HepG2 (cell line): ENCODE data around the gene TBC1D10B. TPM values are rescaled to one million over a fixed set of nuclear protein-coding genes. Genes with fewer than 3 reads are reported as not detected.

ENCODE experiments used
- ARNTL ChIP-seq: sonication (generic); formaldehyde crosslinking; IDR thresholded peaks from 2 replicates; pipeline ENCODE4 v1.4.0; 2020; ENCODE audit warnings: mild to moderate bottlenecking, missing genetic modification reagents
- CBX5 ChIP-seq: sonication (generic); formaldehyde crosslinking; IDR thresholded peaks from 2 replicates; pipeline ENCODE4 v1.4.0; 2020; ENCODE audit warnings: missing genetic modification reagents, borderline replicate concordance
- GZF1 ChIP-seq: sonication (generic); formaldehyde crosslinking; IDR thresholded peaks from 2 replicates; pipeline ENCODE4 v1.5.1; 2020; ENCODE audit warnings: mild to moderate bottlenecking, missing genetic modification reagents
- HIC2 ChIP-seq: sonication (generic); formaldehyde crosslinking; IDR thresholded peaks from 2 replicates; pipeline ENCODE4 v1.9.0; 2022; ENCODE audit warnings: low read depth, missing genetic modification reagents
- HMG20B ChIP-seq: conservative IDR thresholded peaks from 2 replicates; pipeline ENCODE4 v1.6.1; 2016; ENCODE audit warnings: missing genetic modification reagents, missing compliant biosample characterization
- KDM5B ChIP-seq: sonication (generic); formaldehyde crosslinking; IDR thresholded peaks from 2 replicates; pipeline ENCODE4 v1.4.0; 2020; ENCODE audit warnings: missing genetic modification reagents, mild to moderate bottlenecking, borderline replicate concordance
- MEIS1 ChIP-seq: sonication (generic); formaldehyde crosslinking; IDR thresholded peaks from 2 replicates; pipeline ENCODE4 v1.9.0; 2021; ENCODE audit warnings: mild to moderate bottlenecking, missing genetic modification reagents, moderate library complexity, borderline replicate concordance
- NR1H2 ChIP-seq: sonication (generic); formaldehyde crosslinking; IDR thresholded peaks from 2 replicates; pipeline ENCODE4 v1.8.1; 2022; ENCODE audit warnings: low read depth, missing genetic modification reagents, borderline replicate concordance
- NR2F6 ChIP-seq, 2 experiments: IDR thresholded peaks; 2 replicates each; pipeline ENCODE4 v1.6.1; 2016; ENCODE audit warnings: antibody characterized with exemption in 1 of 2, mild to moderate bottlenecking in 1 of 2
- POGK ChIP-seq: sonication (generic); formaldehyde crosslinking; conservative IDR thresholded peaks from 2 replicates; pipeline ENCODE4 v1.8.0; 2022; ENCODE audit warnings: mild to moderate bottlenecking, moderate library complexity, missing genetic modification reagents
- ZBTB20 ChIP-seq: sonication (generic); formaldehyde crosslinking; IDR thresholded peaks from 2 replicates; pipeline ENCODE4 v1.8.1; 2023; ENCODE audit warnings: missing genetic modification reagents, low read depth, mild to moderate bottlenecking, borderline replicate concordance
- ZBTB21 ChIP-seq: sonication (generic); formaldehyde crosslinking; IDR thresholded peaks from 2 replicates; pipeline ENCODE4 v1.4.0; 2020; ENCODE audit warnings: missing genetic modification reagents
- ZBTB43 ChIP-seq: sonication (generic); formaldehyde crosslinking; conservative IDR thresholded peaks from 2 replicates; pipeline ENCODE4 v1.4.0; 2020; ENCODE audit warnings: missing genetic modification reagents
- ZNF253 ChIP-seq: sonication (generic); formaldehyde crosslinking; IDR thresholded peaks from 2 replicates; pipeline ENCODE4 v1.8.0; 2022; ENCODE audit warnings: mild to moderate bottlenecking, missing genetic modification reagents, borderline replicate concordance
- ZNF329 ChIP-seq: sonication (generic); formaldehyde crosslinking; IDR thresholded peaks from 2 replicates; pipeline ENCODE4 v1.9.0; 2021; ENCODE audit warnings: low read depth, mild to moderate bottlenecking, missing genetic modification reagents
- ZNF496 ChIP-seq: sonication (generic); formaldehyde crosslinking; IDR thresholded peaks from 2 replicates; pipeline ENCODE4 v1.8.1; 2023; ENCODE audit warnings: mild to moderate bottlenecking, moderate library complexity, missing genetic modification reagents; ENCODE audit not compliant: insufficient replicate concordance
- ZNF724P ChIP-seq: sonication (generic); formaldehyde crosslinking; IDR thresholded peaks from 2 replicates; pipeline ENCODE4 v1.8.0; 2022; ENCODE audit warnings: missing genetic modification reagents, borderline replicate concordance
- ZNF800 ChIP-seq: sonication (generic); formaldehyde crosslinking; IDR thresholded peaks from 2 replicates; pipeline ENCODE4 v1.4.0; 2020; ENCODE audit warnings: missing genetic modification reagents
- ZNF879 ChIP-seq: sonication (generic); formaldehyde crosslinking; IDR thresholded peaks from 2 replicates; pipeline ENCODE4 v1.8.1; 2023; ENCODE audit warnings: missing genetic modification reagents
- ZSCAN25 ChIP-seq: sonication (generic); formaldehyde crosslinking; IDR thresholded peaks from 2 replicates; pipeline ENCODE4 v1.8.0; 2022; ENCODE audit warnings: mild to moderate bottlenecking, missing genetic modification reagents
- polyA plus RNA-seq, 8 experiments: library from polyadenylated mRNA; depleted of rRNA in 3 of 8; stranded (reverse) in 7 of 8; unstranded in 1 of 8; fragments of >200 nt; fragmentation: Illumina TruSeq in 4 of 8; extraction: Trizol in 4 of 8; gene quantifications; 2 replicates each; pipeline versions ENCODE4 v1.2.1 to v1.2.3, GENCODE V29; 2011 to 2016; ENCODE audit warnings: low read depth in 4 of 8, missing spikeins in 1 of 8, mixed read lengths in 1 of 8; ENCODE audit not compliant: insufficient read depth in 1 of 8
- total RNA-seq, 5 experiments: library from RNA; depleted of rRNA; stranded (reverse); fragments of >200 nt; fragmentation: Illumina TruSeq; extraction: Trizol; gene quantifications; 2 replicates each; pipeline ENCODE4 v1.2.3, GENCODE V29; 2016; ENCODE audit warnings: low read depth in 1 of 5

TBC1D10B gene
- total and polyA plus RNA-seq, 2 of the 13 experiments (the other 11 are each of a cell fraction or from before 2014, with no cell fraction given) = 15.7 to 24.8 TPM

DNA sequence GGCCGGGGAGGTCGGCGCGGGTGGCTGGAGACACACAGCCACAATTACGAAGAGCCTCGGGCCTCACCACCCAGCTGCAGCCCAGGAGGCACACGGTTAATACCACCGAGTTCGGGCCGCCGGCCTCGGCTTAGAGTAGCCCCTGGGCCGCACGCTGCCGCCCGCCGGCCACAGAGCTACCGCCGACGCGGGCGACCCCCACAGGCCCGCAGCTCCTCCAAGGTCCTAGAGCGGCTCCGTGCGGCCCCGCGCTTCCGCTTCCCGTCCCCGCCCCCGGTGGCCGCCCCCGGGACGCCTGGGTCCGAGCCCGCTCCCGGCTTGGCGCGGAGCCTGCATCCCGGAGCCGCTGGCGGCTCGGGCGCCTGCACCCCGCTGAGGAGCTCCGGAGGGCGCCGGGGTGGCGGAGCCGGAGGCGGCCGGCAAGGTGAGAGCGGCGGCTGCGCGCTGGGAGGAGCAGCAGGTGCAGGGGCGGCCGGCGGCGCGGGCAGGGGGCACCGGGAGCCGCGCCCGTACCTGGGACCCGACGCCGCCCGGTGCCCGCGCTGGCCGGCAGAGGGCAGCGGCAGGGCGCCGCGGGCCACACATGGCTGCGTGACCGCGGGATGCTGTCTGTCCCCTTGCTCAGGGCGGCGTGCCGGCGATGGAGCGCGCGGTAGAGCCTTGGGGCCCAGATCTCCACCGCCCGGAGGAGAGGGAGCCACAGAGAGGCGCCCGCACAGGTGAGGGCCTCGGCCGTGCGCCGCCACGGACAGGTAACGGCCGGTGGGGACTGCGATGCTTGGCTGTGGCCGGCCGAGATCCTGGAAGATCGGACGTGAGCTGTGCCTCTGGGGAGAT, 25.1 kb upstream of the TBC1D10B start, which contains the start of gene ZNF48 (continued):
- TF ChIP-seq HMG20B (no peak), MEIS1 (CRISPR knock-in tag) (peak; percentile 74; the same call in 1 of the 2 replicates), ZNF724P (CRISPR knock-in tag) (peak; percentile 21; the same call in 1 of the 2 replicates), ZNF329 (peak; percentile 39), ZNF879 (CRISPR knock-in tag) (no peak), ARNTL (CRISPR knock-in tag) (no peak; the same call in 1 of the 2 replicates), ZNF800 (CRISPR knock-in tag) (peak; percentile 69; the same call in 1 of the 2 replicates), ZBTB20 (CRISPR knock-in tag) (peak; percentile 43; the same call in 1 of the 2 replicates), KDM5B (peak; percentile 61; the same call in 1 of the 2 replicates), ZNF496 (CRISPR knock-in tag) (no peak), ZBTB21 (CRISPR knock-in tag) (no peak), POGK (CRISPR knock-in tag) (peak; percentile 41), ZBTB43 (CRISPR knock-in tag) (peak; percentile 57; the same call in 1 of the 2 replicates), NR1H2 (CRISPR knock-in tag) (0 out of 2 replicates have a peak, but pooled peaks have one; percentile 54), NR2F6 (IDR thresholded peaks at IDR 0.05) (no peak), NR2F6 (CRISPR knock-in tag; IDR thresholded peaks at IDR 0.05) (peak; percentile 71; the same call in 1 of the 2 replicates), HIC2 (CRISPR knock-in tag) (no peak; the same call in 1 of the 2 replicates), GZF1 (CRISPR knock-in tag) (no peak), CBX5 (CRISPR knock-in tag) (peak; percentile 69; the same call in 1 of the 2 replicates), ZNF253 (CRISPR knock-in tag) (peak; percentile 46; the same call in 1 of the 2 replicates), ZSCAN25 (CRISPR knock-in tag) (0 out of 2 replicates have a peak, but pooled peaks have one; percentile 31)
